ENCODE data around the gene DNHD1. TPM values are rescaled to one million over a fixed set of nuclear protein-coding genes. Genes with fewer than 3 reads are reported as not detected.

Gene DNHD1
- total RNA-seq, 1 experiment from 2014 or later, result 13.9 TPM

GRCh38 chr11:6611963-6612212 lies 114.8 kb downstream of the DNHD1 start:
- H3K27ac ChIP-seq, result no peak overlapping the region
- peaks cover 15% of the 10 kb centered on the region for H3K4me1 ChIP-seq (replicated peaks; ENCODE audit: insufficient read depth)
- intact Hi-C loops (cut with micrococcal nuclease; ENCODE audit: unreplicated experiment), result loop anchor here (1.0 kb wide), 1 partner anchor 71 kb away; the partner anchor contains the start of gene MRPL17
- POLR2A ChIA-PET (ENCODE audit: unreplicated experiment), result interaction anchor here (0.5 to 0.8 kb wide), 4 partner anchors 9 to 879 kb away, joined by 3 to 13 read pairs (median 4); partner anchors contain the start of gene MRPL17
- TF ChIP-seq CTCF (conservative IDR thresholded peaks at IDR 0.05) (no peak), EZH2 (IDR thresholded peaks at IDR 0.05; ENCODE audit: low read depth) (no peak)
- peaks cover 19% of the 10 kb centered on the region for H3F3A ChIP-seq (ENCODE audit: insufficient read depth, low read depth)
- H3K4me3 ChIP-seq, result peak overlapping the region; percentile 98
- no peaks in the 10 kb centered on the region for H3K9me3 ChIP-seq (ENCODE audit: insufficient read depth, low read depth)
- peaks cover 4% of the 10 kb centered on the region; the same call in 1 of the 2 replicates for H3K36me3 ChIP-seq (ENCODE audit: low read depth)
- no peaks in the 10 kb centered on the region for H3K27me3 ChIP-seq (ENCODE audit: insufficient read depth, low read depth)
- H3K9me2 ChIP-seq (ENCODE audit: insufficient read depth), result no peaks in the 10 kb centered on the region
- H4K20me1 ChIP-seq (ENCODE audit: insufficient read depth), result no peaks in the 10 kb centered on the region
- 0 out of 2 replicates have a peak overlapping the region, but pooled peaks have one; percentile 55 for H2AFZ ChIP-seq
- BruUV-seq (replicated peaks), result no TSS peak
- peak in 1 of 2 experiments; percentile 11 for DNase-seq
- peak overlapping the region; percentile 88 for H3K4me2 ChIP-seq
- peaks cover 10% of the 10 kb centered on the region for H3K79me2 ChIP-seq (ENCODE audit: low read depth)
- CTCF ChIA-PET, result no interaction called here

- intact Hi-C loops (cut with micrococcal nuclease; ENCODE audit: unreplicated experiment), result loop anchor here (1.0 kb wide), 1 partner anchor 71 kb away; the partner anchor contains the start of gene MRPL17
- no peaks in the 10 kb centered on the region for H3K9me3 ChIP-seq (ENCODE audit: insufficient read depth, low read depth)
- CTCF ChIA-PET, result no interaction called here
- DNase-seq, result peak; percentile 78 to 86
- peaks cover 15% of the 10 kb centered on the region for H3F3A ChIP-seq (ENCODE audit: insufficient read depth, low read depth)
- H3K27ac ChIP-seq, result peak within 1 kb of the TSS; percentile 87
- H3K27me3 ChIP-seq (ENCODE audit: insufficient read depth, low read depth), result no peaks in the 10 kb centered on the region
- H3K4me3 ChIP-seq, result peak within 1 kb of the TSS; percentile 98
- POLR2A ChIA-PET (ENCODE audit: unreplicated experiment), result interaction anchor here (0.5 to 0.8 kb wide), 9 partner anchors 8 to 879 kb away, joined by 3 to 13 read pairs (median 4); partner anchors contain the start of gene MRPL17
- BruUV-seq (replicated peaks), result TSS peak; percentile 97
- peak within 1 kb of the TSS; percentile 99 for H3K4me2 ChIP-seq
- peaks cover 10% of the 10 kb centered on the region for H3K4me1 ChIP-seq (replicated peaks; ENCODE audit: insufficient read depth)
- no peaks in the 10 kb centered on the region for H3K9me2 ChIP-seq (ENCODE audit: insufficient read depth)
- H3K36me3 ChIP-seq (ENCODE audit: low read depth), result peaks cover 4% of the 10 kb centered on the region; the same call in 1 of the 2 replicates
- H2AFZ ChIP-seq, result peak within 1 kb of the TSS; percentile 99
- H3K79me2 ChIP-seq (ENCODE audit: low read depth), result peaks cover 10% of the 10 kb centered on the region
- no peaks in the 10 kb centered on the region for H4K20me1 ChIP-seq (ENCODE audit: insufficient read depth)
- peak; percentile 56; the same call in 1 of the 2 replicates for TF ChIP-seq CTCF (conservative IDR thresholded peaks at IDR 0.05)
- no peak for TF ChIP-seq EZH2 (IDR thresholded peaks at IDR 0.05; ENCODE audit: low read depth)
These were observed 115.3 kb downstream of the DNHD1 start, which contains the start of gene TAF10 for GRCh38 chr11:6612213-6613041. TSS of gene TAF10 (minus strand) at chr11:6612216. CDS start at chr11:6612189, 27 bp downstream.

- CTCF ChIA-PET, result no interaction called here
- Histone ChIP-seq H3K79me2 (ENCODE audit: low read depth) (peaks cover 10% of the 10 kb centered on the region), H3K9me2 (ENCODE audit: insufficient read depth) (no peaks in the 10 kb centered on the region), H3K4me1 (replicated peaks; ENCODE audit: insufficient read depth) (peaks cover 7% of the 10 kb centered on the region; the same call in 1 of the 2 replicates), H3K27ac (no peak overlapping the region; the same call in 1 of the 2 replicates), H3K4me2 (peak overlapping the region; percentile 99), H3K27me3 (ENCODE audit: insufficient read depth, low read depth) (no peaks in the 10 kb centered on the region), H3K4me3 (peak overlapping the region; percentile 98; the same call in 1 of the 2 replicates), H3K9me3 (ENCODE audit: insufficient read depth, low read depth) (no peaks in the 10 kb centered on the region), H3K36me3 (ENCODE audit: low read depth) (no peaks in the 10 kb centered on the region), H2AFZ (no peak overlapping the region), H4K20me1 (ENCODE audit: insufficient read depth) (no peaks in the 10 kb centered on the region), H3F3A (ENCODE audit: insufficient read depth, low read depth) (peaks cover 9% of the 10 kb centered on the region; the same call in 1 of the 2 replicates)
- no peak for TF ChIP-seq EZH2 (IDR thresholded peaks at IDR 0.05; ENCODE audit: low read depth)
- TF ChIP-seq CTCF (conservative IDR thresholded peaks at IDR 0.05), result no peak
- no TSS peak for BruUV-seq (replicated peaks)
- POLR2A ChIA-PET (ENCODE audit: unreplicated experiment), result no interaction called here
- DNase-seq, result no peak
- intact Hi-C loops (cut with micrococcal nuclease; ENCODE audit: unreplicated experiment), result no loop called here
These were observed 116.4 kb downstream of the DNHD1 start for GRCh38 chr11:6613496-6613895.

All from PC-9 (cell line).